OCI-LY7 (cell line): ENCODE results near the gene C9. TPM values are rescaled to one million over a fixed set of nuclear protein-coding genes. Genes with fewer than 3 reads are reported as not detected.

Source experiments
- BruUV-seq: library from RNA; stranded (reverse); fragments of 400-500 nt; replicated peaks from 2 replicates; lab custom pipeline; 2021; lab: Mats Ljungman, UMichigan
- CTCF ChIA-PET: fragments of 300-600 bp; sonication (Branson Sonifier 250); formaldehyde crosslinking; loops from one replicate; lab custom pipeline; 2022; ENCODE audit warnings: antibody characterized with exemption; ENCODE audit not compliant: unreplicated experiment; lab: Charles Lee
- POLR2A ChIA-PET: fragments of 300-600 bp; sonication (Branson Sonifier 250); formaldehyde crosslinking; loops from one replicate; lab custom pipeline; 2022; ENCODE audit warnings: antibody characterized with exemption; lab: Charles Lee
- DNase-seq: peaks from one replicate; pipeline ENCODE4 v3.0.0-alpha.2; 2015; ENCODE audit warnings: low spot score
- H2AFZ ChIP-seq: fragments of 200-600 bp; sonication (generic), shearing (Covaris generic); 2 replicates; pipeline ENCODE4 v1.6.1; 2014; ENCODE audit warnings: mild to moderate bottlenecking, antibody characterized with exemption, low read length, moderate library complexity
- H3K27ac ChIP-seq: fragments of 200-600 bp; sonication (generic); 2 replicates; pipeline ENCODE4 v1.5.1; 2014; ENCODE audit warnings: mixed run types, low read depth, mild to moderate bottlenecking, moderate library complexity, low read length, inconsistent platforms; ENCODE audit not compliant: poor library complexity, severe bottlenecking
- H3K36me3 ChIP-seq: fragments of 200-600 bp; sonication (generic); 2 replicates; pipeline ENCODE4 v1.6.1; 2014; ENCODE audit warnings: mild to moderate bottlenecking, antibody characterized with exemption, low read length, moderate library complexity, mixed read lengths; ENCODE audit not compliant: insufficient read depth
- H3K4me1 ChIP-seq: fragments of 200-600 bp; sonication (generic); 2 replicates; pipeline ENCODE4 v1.5.1; 2014; ENCODE audit warnings: mild to moderate bottlenecking, low read length; ENCODE audit not compliant: insufficient read depth, poor library complexity, severe bottlenecking
- H3K4me2 ChIP-seq: fragments of 200-600 bp; sonication (generic); 2 replicates; pipeline ENCODE4 v1.6.1; 2014; ENCODE audit warnings: mild to moderate bottlenecking, low read length
- H3K4me3 ChIP-seq: fragments of 200-600 bp; sonication (generic); 2 replicates; pipeline ENCODE4 v1.5.1; 2014; ENCODE audit warnings: mild to moderate bottlenecking, low read depth, low read length; ENCODE audit not compliant: poor library complexity, severe bottlenecking
- H3K79me2 ChIP-seq: fragments of 200-600 bp; sonication (generic); 2 replicates; pipeline ENCODE4 v1.6.1; 2016; ENCODE audit warnings: low read depth, mild to moderate bottlenecking, low read length, moderate library complexity, mixed read lengths; ENCODE audit not compliant: insufficient read depth
- H3K9me2 ChIP-seq: fragments of 200-600 bp; sonication (generic); 2 replicates; pipeline ENCODE4 v1.6.1; 2016; ENCODE audit warnings: mild to moderate bottlenecking, low read length, mixed read lengths; ENCODE audit not compliant: insufficient read depth
- H3K9me3 ChIP-seq: fragments of 200-600 bp; sonication (generic); 2 replicates; pipeline ENCODE4 v1.6.1; 2014; ENCODE audit warnings: mild to moderate bottlenecking, mixed run types, low read length, mixed read lengths
- H4K20me1 ChIP-seq: fragments of 200-600 bp; sonication (generic); 2 replicates; pipeline ENCODE4 v1.6.1; 2014; ENCODE audit warnings: mild to moderate bottlenecking, antibody characterized with exemption, low read length, moderate library complexity, mixed read lengths; ENCODE audit not compliant: insufficient read depth
- EZH2phosphoT487 ChIP-seq: fragments of 200-600 bp; sonication (generic); IDR thresholded peaks from 2 replicates; pipeline ENCODE4 v1.6.1; 2018; ENCODE audit warnings: low read depth, borderline replicate concordance, mild to moderate bottlenecking, mixed run types, antibody characterized with exemption, low read length, moderate library complexity, mixed read lengths
- intact Hi-C: fragments of 100-400 bp; cut with micrococcal nuclease; formaldehyde crosslinking; loops from one replicate; pipeline ENCODE4 v1.10.0; 2022; ENCODE audit not compliant: unreplicated experiment
- total RNA-seq, 2 experiments: library from RNA; depleted of rRNA in 1 of 2; stranded (reverse); fragments of >200 nt in 1 of 2; shearing (Covaris generic) in 1 of 2; gene quantifications; 2 replicates each; pipeline ENCODE4 v1.2.3, GENCODE V29; 2014 to 2022
- TF ChIP-seq, protein P1 (sequence below): fragments of 200-600 bp; sonication (generic); conservative IDR thresholded peaks from 2 replicates; pipeline ENCODE4 v1.5.1; 2014; ENCODE audit warnings: mild to moderate bottlenecking, antibody characterized with exemption, low read length, moderate library complexity, mixed read lengths

The C9 gene
- total RNA-seq, 2 experiments from 2014 or later, result not detected

DNA sequence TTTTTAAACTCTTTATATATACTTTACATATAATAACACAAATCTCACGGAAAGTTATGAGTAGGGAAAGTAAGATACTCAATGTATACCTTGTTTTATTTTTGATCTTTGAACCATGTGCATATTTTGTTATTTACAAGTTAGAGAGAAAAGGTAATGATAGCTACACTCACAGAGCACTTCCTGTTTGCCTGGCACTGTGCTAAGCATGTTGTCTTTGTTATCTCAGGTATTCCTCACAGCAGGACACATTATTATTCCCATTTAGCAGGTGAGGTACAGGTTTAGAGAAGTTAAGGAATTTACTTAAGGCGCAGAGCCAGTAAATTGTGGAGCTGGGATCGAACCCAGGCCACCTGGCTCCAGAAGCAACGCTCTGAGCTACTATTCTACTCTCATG, 3.0 kb downstream of the C9 start:
- no TSS peak for BruUV-seq
- Histone ChIP-seq H4K20me1 (no peaks in the 10 kb centered on the region), H3K4me2 (no peak overlapping the region), H3K9me2 (no peaks in the 10 kb centered on the region), H2AFZ (no peak overlapping the region), H3K79me2 (no peaks in the 10 kb centered on the region), H3K36me3 (no peaks in the 10 kb centered on the region), H3K9me3 (no peaks in the 10 kb centered on the region), H3K4me1 (no peaks in the 10 kb centered on the region), H3K4me3 (no peak overlapping the region), H3K27ac (no peak overlapping the region)
- TF ChIP-seq, protein P1, sequence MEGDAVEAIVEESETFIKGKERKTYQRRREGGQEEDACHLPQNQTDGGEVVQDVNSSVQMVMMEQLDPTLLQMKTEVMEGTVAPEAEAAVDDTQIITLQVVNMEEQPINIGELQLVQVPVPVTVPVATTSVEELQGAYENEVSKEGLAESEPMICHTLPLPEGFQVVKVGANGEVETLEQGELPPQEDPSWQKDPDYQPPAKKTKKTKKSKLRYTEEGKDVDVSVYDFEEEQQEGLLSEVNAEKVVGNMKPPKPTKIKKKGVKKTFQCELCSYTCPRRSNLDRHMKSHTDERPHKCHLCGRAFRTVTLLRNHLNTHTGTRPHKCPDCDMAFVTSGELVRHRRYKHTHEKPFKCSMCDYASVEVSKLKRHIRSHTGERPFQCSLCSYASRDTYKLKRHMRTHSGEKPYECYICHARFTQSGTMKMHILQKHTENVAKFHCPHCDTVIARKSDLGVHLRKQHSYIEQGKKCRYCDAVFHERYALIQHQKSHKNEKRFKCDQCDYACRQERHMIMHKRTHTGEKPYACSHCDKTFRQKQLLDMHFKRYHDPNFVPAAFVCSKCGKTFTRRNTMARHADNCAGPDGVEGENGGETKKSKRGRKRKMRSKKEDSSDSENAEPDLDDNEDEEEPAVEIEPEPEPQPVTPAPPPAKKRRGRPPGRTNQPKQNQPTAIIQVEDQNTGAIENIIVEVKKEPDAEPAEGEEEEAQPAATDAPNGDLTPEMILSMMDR, result no peak
- TF ChIP-seq EZH2phosphoT487, result no peak
- no peak for DNase-seq
- ChIA-PET POLR2A (no interaction called here), CTCF (no interaction called here)
- intact Hi-C loops, result no loop called here

DNA sequence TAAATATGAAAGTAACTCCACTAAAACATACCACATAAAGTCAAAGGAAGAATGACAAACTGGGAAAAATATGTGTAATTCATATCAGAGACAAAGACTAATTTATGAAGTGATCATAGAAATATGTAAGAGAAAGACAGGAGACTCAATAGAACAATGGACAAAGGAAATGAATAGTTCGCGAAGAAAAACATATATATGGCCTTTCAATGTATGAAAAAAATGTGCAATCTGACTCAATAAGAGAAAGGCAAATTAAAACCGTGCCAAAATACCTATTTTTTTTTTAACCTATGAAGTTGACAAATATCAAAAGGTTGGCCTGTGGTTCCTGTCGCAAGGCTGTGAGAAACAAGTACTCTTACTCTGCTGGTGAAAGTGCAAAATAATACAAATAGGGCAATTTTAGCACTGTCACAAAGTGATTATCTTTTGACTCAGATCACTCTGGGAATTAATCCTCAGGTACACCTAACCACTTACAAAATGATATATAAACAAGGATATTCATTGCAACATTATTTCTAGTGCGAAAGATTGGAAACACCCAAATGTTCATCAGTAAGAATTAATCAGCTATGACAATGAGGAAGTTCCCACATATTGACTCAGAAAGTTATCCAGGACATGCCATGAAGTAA, 3.7 kb downstream of the C9 start:
- no peak overlapping the region for H3K4me2 ChIP-seq
- H3K27ac ChIP-seq, result no peak overlapping the region
- ChIA-PET POLR2A (no interaction called here), CTCF (no interaction called here)
- TF ChIP-seq, protein P1, result no peak
- no peak for TF ChIP-seq EZH2phosphoT487
- no TSS peak for BruUV-seq
- H2AFZ ChIP-seq, result no peak overlapping the region
- DNase-seq, result no peak
- no peaks in the 10 kb centered on the region for H3K79me2 ChIP-seq
- H3K9me3 ChIP-seq, result no peaks in the 10 kb centered on the region
- no peaks in the 10 kb centered on the region for H3K4me1 ChIP-seq
- no peaks in the 10 kb centered on the region for H3K9me2 ChIP-seq
- H4K20me1 ChIP-seq, result no peaks in the 10 kb centered on the region
- no peak overlapping the region for H3K4me3 ChIP-seq
- H3K36me3 ChIP-seq, result no peaks in the 10 kb centered on the region
- intact Hi-C loops, result no loop called here

DNA sequence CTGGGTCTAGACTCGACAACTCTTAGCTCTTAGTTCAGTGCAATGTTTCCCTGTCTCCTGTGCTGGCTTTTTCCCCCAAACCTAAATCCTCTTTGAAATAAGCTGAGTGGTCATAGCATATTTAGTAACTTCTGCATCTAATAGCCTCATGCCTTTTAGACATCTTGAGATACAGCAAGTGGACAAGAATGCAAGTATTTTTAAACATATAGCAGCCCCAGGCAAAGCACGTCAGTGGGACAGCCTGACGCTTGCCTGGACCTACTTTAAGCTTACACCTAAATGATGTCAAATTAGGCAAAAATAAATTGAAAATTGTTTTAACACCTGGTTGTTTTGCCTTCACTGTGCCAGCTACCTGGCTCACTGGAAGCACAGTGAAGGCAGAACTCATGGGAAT, 8.0 kb downstream of the C9 start:
- intact Hi-C loops, result no loop called here
- POLR2A ChIA-PET, result interaction anchor here (0.7 to 1.8 kb wide), 4 partner anchors 10 to 49 kb away, joined by 3 to 5 read pairs (median 4); no protein-coding TSS in a partner anchor
- Histone ChIP-seq H3K4me2 (no peak overlapping the region), H3K9me2 (no peaks in the 10 kb centered on the region), H3K9me3 (no peaks in the 10 kb centered on the region), H3K36me3 (no peaks in the 10 kb centered on the region), H3K27ac (no peak overlapping the region), H3K4me1 (no peaks in the 10 kb centered on the region), H2AFZ (no peak overlapping the region), H4K20me1 (no peaks in the 10 kb centered on the region), H3K4me3 (no peak overlapping the region), H3K79me2 (no peaks in the 10 kb centered on the region)
- TF ChIP-seq, protein P1, result no peak
- TF ChIP-seq EZH2phosphoT487, result no peak
- BruUV-seq, result no TSS peak
- CTCF ChIA-PET, result no interaction called here
- DNase-seq, result no peak
